HEK293 (cell line): ENCODE measurements around the gene PRUNE1.

Source experiments
- BCL11A ChIP-seq: fragments of 450-650 bp; formaldehyde crosslinking; IDR thresholded peaks from 2 replicates; pipeline ENCODE4 v1.5.1; 2016; ENCODE audit warnings: low read depth, missing biosample characterization, missing genetic modification characterization
- KLF10 ChIP-seq: fragments of 450-650 bp; IDR thresholded peaks from 2 replicates; pipeline ENCODE4 v1.5.1; 2018; ENCODE audit warnings: missing biosample characterization, mild to moderate bottlenecking, missing genetic modification characterization
- MYNN ChIP-seq: fragments of 450-650 bp; formaldehyde crosslinking; IDR thresholded peaks from 2 replicates; pipeline ENCODE4 v1.5.1; 2016; ENCODE audit warnings: missing biosample characterization, missing genetic modification characterization, borderline replicate concordance
- PRDM10 ChIP-seq: fragments of 450-650 bp; formaldehyde crosslinking; IDR thresholded peaks from 2 replicates; pipeline ENCODE4 v1.5.1; 2016; ENCODE audit warnings: missing biosample characterization, missing genetic modification characterization
- PRDM6 ChIP-seq: fragments of 450-650 bp; formaldehyde crosslinking; IDR thresholded peaks from 2 replicates; pipeline ENCODE4 v1.5.1; 2017; ENCODE audit warnings: missing biosample characterization, missing genetic modification characterization
- REPIN1 ChIP-seq: fragments of 450-650 bp; formaldehyde crosslinking; IDR thresholded peaks from 2 replicates; pipeline ENCODE4 v1.5.1; 2017; ENCODE audit warnings: missing biosample characterization, missing genetic modification characterization, low read depth
- SCRT1 ChIP-seq: fragments of 450-650 bp; formaldehyde crosslinking; IDR thresholded peaks from 2 replicates; pipeline ENCODE4 v1.5.1; 2016; ENCODE audit warnings: missing biosample characterization, missing genetic modification characterization, borderline replicate concordance
- TRIM28 ChIP-seq: IDR thresholded peaks from 2 replicates; pipeline ENCODE4 v1.6.1; 2011; ENCODE audit warnings: low read length, control low read depth, borderline replicate concordance
- YY1 ChIP-seq: fragments of 450-650 bp; formaldehyde crosslinking; IDR thresholded peaks from 2 replicates; pipeline ENCODE4 v1.5.1; 2018; ENCODE audit warnings: missing biosample characterization, missing genetic modification characterization
- ZBTB7A ChIP-seq: fragments of 450-650 bp; formaldehyde crosslinking; IDR thresholded peaks from 2 replicates; pipeline ENCODE4 v1.5.1; 2016; ENCODE audit warnings: low read depth, missing biosample characterization, missing genetic modification characterization
- ZFHX2 ChIP-seq: fragments of 450-650 bp; formaldehyde crosslinking; conservative IDR thresholded peaks from 2 replicates; pipeline ENCODE4 v1.5.1; 2016; ENCODE audit warnings: missing biosample characterization, missing genetic modification characterization
- ZFP37 ChIP-seq: fragments of 450-650 bp; formaldehyde crosslinking; IDR thresholded peaks from 2 replicates; pipeline ENCODE4 v1.5.1; 2016; ENCODE audit warnings: missing biosample characterization, missing genetic modification characterization
- ZNF157 ChIP-seq: fragments of 450-650 bp; formaldehyde crosslinking; IDR thresholded peaks from 2 replicates; pipeline ENCODE4 v1.5.1; 2016; ENCODE audit warnings: missing biosample characterization, missing genetic modification characterization
- ZNF175 ChIP-seq: fragments of 450-650 bp; formaldehyde crosslinking; IDR thresholded peaks from 2 replicates; pipeline ENCODE4 v1.5.1; 2016; ENCODE audit warnings: missing biosample characterization, missing genetic modification characterization
- ZNF2 ChIP-seq: fragments of 450-650 bp; formaldehyde crosslinking; IDR thresholded peaks from 2 replicates; pipeline ENCODE4 v1.5.1; 2016; ENCODE audit warnings: missing biosample characterization, missing genetic modification characterization
- ZNF223 ChIP-seq: fragments of 450-650 bp; formaldehyde crosslinking; IDR thresholded peaks from 2 replicates; pipeline ENCODE4 v1.5.1; 2016; ENCODE audit warnings: missing biosample characterization, missing genetic modification characterization
- ZNF423 ChIP-seq: fragments of 450-650 bp; formaldehyde crosslinking; IDR thresholded peaks from 2 replicates; pipeline ENCODE4 v1.5.1; 2016; ENCODE audit warnings: missing biosample characterization, missing genetic modification characterization
- ZNF473 ChIP-seq: fragments of 450-650 bp; formaldehyde crosslinking; IDR thresholded peaks from 2 replicates; pipeline ENCODE4 v1.5.1; 2017; ENCODE audit warnings: missing biosample characterization, missing genetic modification characterization
- ZNF501 ChIP-seq: fragments of 450-650 bp; formaldehyde crosslinking; IDR thresholded peaks from 2 replicates; pipeline ENCODE4 v1.5.1; 2016; ENCODE audit warnings: missing biosample characterization, missing genetic modification characterization
- ZNF555 ChIP-seq: fragments of 450-650 bp; formaldehyde crosslinking; conservative IDR thresholded peaks from 2 replicates; pipeline ENCODE4 v1.5.1; 2017; ENCODE audit warnings: missing biosample characterization, mild to moderate bottlenecking, missing genetic modification characterization, inconsistent platforms
- ZNF558 ChIP-seq: fragments of 450-650 bp; formaldehyde crosslinking; IDR thresholded peaks from 2 replicates; pipeline ENCODE4 v1.5.1; 2016; ENCODE audit warnings: missing biosample characterization, missing genetic modification characterization
- ZNF580 ChIP-seq: fragments of 450-650 bp; formaldehyde crosslinking; IDR thresholded peaks from 2 replicates; pipeline ENCODE4 v1.5.1; 2016; ENCODE audit warnings: missing biosample characterization, missing genetic modification characterization
- ZNF610 ChIP-seq: fragments of 450-650 bp; formaldehyde crosslinking; IDR thresholded peaks from 2 replicates; pipeline ENCODE4 v1.5.1; 2016; ENCODE audit warnings: missing biosample characterization, missing genetic modification characterization, borderline replicate concordance
- ZNF747 ChIP-seq: fragments of 450-650 bp; formaldehyde crosslinking; IDR thresholded peaks from 2 replicates; pipeline ENCODE4 v1.5.1; 2016; ENCODE audit warnings: missing biosample characterization, missing genetic modification characterization
- ZNF768 ChIP-seq: fragments of 450-650 bp; formaldehyde crosslinking; IDR thresholded peaks from 2 replicates; pipeline ENCODE4 v1.5.1; 2018; ENCODE audit warnings: missing biosample characterization, mild to moderate bottlenecking, missing genetic modification characterization
- ZNF837 ChIP-seq: fragments of 450-650 bp; formaldehyde crosslinking; IDR thresholded peaks from 2 replicates; pipeline ENCODE4 v1.5.1; 2016; ENCODE audit warnings: missing biosample characterization, missing genetic modification characterization
- ZSCAN16 ChIP-seq: fragments of 450-650 bp; formaldehyde crosslinking; IDR thresholded peaks from 2 replicates; pipeline ENCODE4 v1.5.1; 2016; ENCODE audit warnings: missing biosample characterization, missing genetic modification characterization
- ZSCAN23 ChIP-seq: fragments of 450-650 bp; formaldehyde crosslinking; IDR thresholded peaks from 2 replicates; pipeline ENCODE4 v1.5.1; 2016; ENCODE audit warnings: missing biosample characterization, missing genetic modification characterization
- ZSCAN30 ChIP-seq: fragments of 450-650 bp; IDR thresholded peaks from 2 replicates; pipeline ENCODE4 v1.5.1; 2018; ENCODE audit warnings: missing biosample characterization, mild to moderate bottlenecking, missing genetic modification characterization, moderate library complexity
- TF ChIP-seq, protein P1 (sequence below): fragments of 450-650 bp; formaldehyde crosslinking; conservative IDR thresholded peaks from 2 replicates; pipeline ENCODE4 v1.5.1; 2016; ENCODE audit warnings: low read depth, missing biosample characterization, missing genetic modification characterization

The PRUNE1 gene

DNA sequence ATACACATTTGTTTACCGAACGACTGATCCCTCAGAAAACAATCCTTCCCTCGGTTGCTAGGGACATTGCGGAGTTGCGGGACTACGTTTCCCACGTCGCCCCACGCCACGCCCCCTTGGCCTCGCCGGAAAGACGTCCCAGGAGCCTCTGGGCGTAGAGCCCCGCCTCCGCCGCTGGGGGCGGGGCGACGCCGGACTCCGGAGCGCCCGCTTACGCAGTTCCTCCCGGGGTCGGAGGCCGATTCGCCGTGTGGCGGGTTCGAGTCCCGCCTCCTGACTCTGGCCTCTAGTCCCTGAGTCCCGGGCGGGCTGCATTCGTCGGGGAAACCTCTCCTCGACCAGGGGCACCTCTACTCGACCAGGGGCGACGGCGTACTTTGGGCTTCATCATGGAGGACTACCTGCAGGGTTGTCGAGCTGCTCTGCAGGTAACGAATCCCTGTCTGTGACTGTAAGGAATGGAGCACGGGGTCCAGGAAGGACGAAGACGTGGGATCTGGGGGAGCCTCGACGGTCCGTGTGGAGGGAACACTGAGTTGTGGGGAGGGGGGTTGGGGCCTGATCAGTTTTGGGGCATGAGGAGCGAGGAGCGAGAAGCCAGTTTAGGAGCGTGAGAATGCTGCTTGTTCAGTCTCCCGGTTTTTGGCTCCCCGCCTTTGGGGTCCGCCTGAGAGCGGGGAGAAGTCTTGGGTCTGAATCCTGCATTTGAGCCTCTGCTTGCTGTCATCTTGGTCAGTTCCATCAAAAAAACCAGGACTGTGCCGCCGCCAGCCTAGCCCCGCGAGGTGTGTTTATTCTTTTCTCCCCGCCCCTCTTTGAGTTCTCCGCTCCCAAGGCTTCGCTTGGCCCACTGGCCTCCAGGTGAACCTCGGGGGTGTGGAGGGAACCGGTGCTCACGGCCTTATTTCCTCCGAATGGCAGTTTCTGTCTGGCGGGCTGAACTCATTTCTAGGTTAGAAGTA is at the start of gene PRUNE1 (continued):
- TF ChIP-seq PRDM6 (tag by site-specific recombination) (no peak), ZNF558 (tag by site-specific recombination) (no peak), ZNF157 (tag by site-specific recombination) (no peak), ZNF423 (tag by site-specific recombination) (no peak; the same call in 1 of the 2 replicates), ZNF610 (tag by site-specific recombination) (peak; percentile 61), ZFP37 (tag by site-specific recombination) (no peak), ZNF580 (tag by site-specific recombination) (peak; percentile 92), ZSCAN23 (no peak), ZNF837 (tag by site-specific recombination) (no peak), ZNF175 (no peak), BCL11A (tag by site-specific recombination) (peak; percentile 81), ZNF747 (no peak), ZNF555 (tag by site-specific recombination) (no peak), ZFHX2 (tag by site-specific recombination) (peak; percentile 49), ZNF501 (tag by site-specific recombination) (peak; percentile 90), ZBTB7A (0 out of 2 replicates have a peak, but pooled peaks have one; percentile 78), ZNF768 (no peak), PRDM10 (tag by site-specific recombination) (peak; percentile 91), KLF10 (tag by site-specific recombination) (peak; percentile 64; the same call in 1 of the 2 replicates), TRIM28 (peak; percentile 21; the same call in 1 of the 2 replicates), ZSCAN16 (no peak), YY1 (tag by site-specific recombination) (no peak), ZNF223 (tag by site-specific recombination) (no peak), REPIN1 (tag by site-specific recombination) (peak; percentile 62; the same call in 1 of the 2 replicates), ZNF473 (tag by site-specific recombination) (no peak), SCRT1 (no peak), ZSCAN30 (tag by site-specific recombination) (peak; percentile 57), ZNF2 (tag by site-specific recombination) (peak; percentile 15; the same call in 1 of the 2 replicates), MYNN (tag by site-specific recombination) (0 out of 2 replicates have a peak, but pooled peaks have one; percentile 21)
- TF ChIP-seq, protein P1, sequence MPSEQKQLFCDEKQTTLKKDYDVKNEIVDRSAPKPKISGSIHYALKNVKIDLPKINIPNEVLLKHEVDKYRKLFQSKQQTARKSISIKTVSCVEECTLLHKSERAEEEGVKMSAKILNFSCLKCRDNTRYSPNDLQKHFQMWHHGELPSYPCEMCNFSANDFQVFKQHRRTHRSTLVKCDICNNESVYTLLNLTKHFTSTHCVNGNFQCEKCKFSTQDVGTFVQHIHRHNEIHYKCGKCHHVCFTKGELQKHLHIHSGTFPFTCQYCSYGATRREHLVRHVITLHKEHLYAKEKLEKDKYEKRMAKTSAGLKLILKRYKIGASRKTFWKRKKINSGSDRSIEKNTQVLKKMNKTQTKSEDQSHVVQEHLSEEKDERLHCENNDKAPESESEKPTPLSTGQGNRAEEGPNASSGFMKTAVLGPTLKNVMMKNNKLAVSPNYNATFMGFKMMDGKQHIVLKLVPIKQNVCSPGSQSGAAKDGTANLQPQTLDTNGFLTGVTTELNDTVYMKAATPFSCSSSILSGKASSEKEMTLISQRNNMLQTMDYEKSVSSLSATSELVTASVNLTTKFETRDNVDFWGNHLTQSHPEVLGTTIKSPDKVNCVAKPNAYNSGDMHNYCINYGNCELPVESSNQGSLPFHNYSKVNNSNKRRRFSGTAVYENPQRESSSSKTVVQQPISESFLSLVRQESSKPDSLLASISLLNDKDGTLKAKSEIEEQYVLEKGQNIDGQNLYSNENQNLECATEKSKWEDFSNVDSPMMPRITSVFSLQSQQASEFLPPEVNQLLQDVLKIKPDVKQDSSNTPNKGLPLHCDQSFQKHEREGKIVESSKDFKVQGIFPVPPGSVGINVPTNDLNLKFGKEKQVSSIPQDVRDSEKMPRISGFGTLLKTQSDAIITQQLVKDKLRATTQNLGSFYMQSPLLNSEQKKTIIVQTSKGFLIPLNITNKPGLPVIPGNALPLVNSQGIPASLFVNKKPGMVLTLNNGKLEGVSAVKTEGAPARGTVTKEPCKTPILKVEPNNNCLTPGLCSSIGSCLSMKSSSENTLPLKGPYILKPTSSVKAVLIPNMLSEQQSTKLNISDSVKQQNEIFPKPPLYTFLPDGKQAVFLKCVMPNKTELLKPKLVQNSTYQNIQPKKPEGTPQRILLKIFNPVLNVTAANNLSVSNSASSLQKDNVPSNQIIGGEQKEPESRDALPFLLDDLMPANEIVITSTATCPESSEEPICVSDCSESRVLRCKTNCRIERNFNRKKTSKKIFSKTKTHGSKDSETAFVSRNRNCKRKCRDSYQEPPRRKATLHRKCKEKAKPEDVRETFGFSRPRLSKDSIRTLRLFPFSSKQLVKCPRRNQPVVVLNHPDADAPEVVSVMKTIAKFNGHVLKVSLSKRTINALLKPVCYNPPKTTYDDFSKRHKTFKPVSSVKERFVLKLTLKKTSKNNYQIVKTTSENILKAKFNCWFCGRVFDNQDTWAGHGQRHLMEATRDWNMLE (tag by site-specific recombination), result no peak; the same call in none of the 2 replicates
